Mucosa of rectum (tissue), 2 donors: ENCODE data around the gene ZNF213.
"Not testable (repeated sequence)": the region's sequence is repeated elsewhere in the genome, so short reads cannot be mapped to it uniquely, and the experiment has no call there.

Source experiments
- H3K27ac ChIP-seq, 2 donors: one replicate each; pipeline ENCODE4 v1.7.0; 2013; ENCODE audit warnings: inconsistent platforms in 2 of 2, low read depth in 2 of 2, low read length in 2 of 2
- H3K27me3 ChIP-seq, 2 donors: one replicate each; pipeline ENCODE4 v1.7.0; 2013; ENCODE audit warnings: low read length in 2 of 2; ENCODE audit not compliant: control insufficient read depth in 2 of 2, insufficient read depth in 2 of 2
- H3K36me3 ChIP-seq, 2 donors: one replicate each; pipeline ENCODE4 v1.7.0; 2013; ENCODE audit warnings: low read length in 2 of 2; ENCODE audit not compliant: control insufficient read depth in 2 of 2, insufficient read depth in 2 of 2
- H3K4me1 ChIP-seq, 2 donors: one replicate each; pipeline ENCODE4 v1.7.0; 2013; ENCODE audit warnings: low read length in 2 of 2, mild to moderate bottlenecking in 1 of 2; ENCODE audit not compliant: control insufficient read depth in 2 of 2, insufficient read depth in 2 of 2
- H3K4me3 ChIP-seq, 2 donors: one replicate each; pipeline ENCODE4 v1.7.0; 2013; ENCODE audit warnings: low read length in 2 of 2
- H3K9ac ChIP-seq, 2 donors: one replicate each; pipeline ENCODE4 v1.7.0; 2013; ENCODE audit warnings: low read length in 2 of 2, low read depth in 1 of 2, mild to moderate bottlenecking in 1 of 2
- H3K9me3 ChIP-seq, 2 donors: one replicate each; pipeline ENCODE4 v1.7.0; 2013; ENCODE audit warnings: low read length in 2 of 2; ENCODE audit not compliant: control insufficient read depth in 2 of 2
- donor health status: healthy.
- donor health status: Normal muscosa, but diverticular disease.

ZNF213 gene

GRCh38 chr16:3157229-3158025, 22.6 kb downstream of the ZNF213 start:
- Histone ChIP-seq H3K9ac (peak overlapping the region; percentile 85 to 92), H3K4me1 (peaks cover 15 to 17% of the 10 kb centered on the region in 2 donors), H3K9me3 (no peaks in the 10 kb centered on the region), H3K27me3 (no peaks in the 10 kb centered on the region), H3K4me3 (peak overlapping the region; percentile 59 to 73), H3K36me3 (no peaks in the 10 kb centered on the region), H3K27ac (peak overlapping the region; percentile 80 to 85)

- peak overlapping the region; percentile 80 to 85 for H3K27ac ChIP-seq
- peaks cover 15 to 17% of the 10 kb centered on the region in 2 donors for H3K4me1 ChIP-seq
- no peaks in the 10 kb centered on the region for H3K36me3 ChIP-seq
- peak overlapping the region; percentile 85 to 92 for H3K9ac ChIP-seq
- H3K4me3 ChIP-seq: peak overlapping the region; percentile 59 to 73
- no peaks in the 10 kb centered on the region for H3K27me3 ChIP-seq
- no peaks in the 10 kb centered on the region for H3K9me3 ChIP-seq
These were observed 23.2 kb downstream of the ZNF213 start for GRCh38 chr16:3158026-3158509.

DNA sequence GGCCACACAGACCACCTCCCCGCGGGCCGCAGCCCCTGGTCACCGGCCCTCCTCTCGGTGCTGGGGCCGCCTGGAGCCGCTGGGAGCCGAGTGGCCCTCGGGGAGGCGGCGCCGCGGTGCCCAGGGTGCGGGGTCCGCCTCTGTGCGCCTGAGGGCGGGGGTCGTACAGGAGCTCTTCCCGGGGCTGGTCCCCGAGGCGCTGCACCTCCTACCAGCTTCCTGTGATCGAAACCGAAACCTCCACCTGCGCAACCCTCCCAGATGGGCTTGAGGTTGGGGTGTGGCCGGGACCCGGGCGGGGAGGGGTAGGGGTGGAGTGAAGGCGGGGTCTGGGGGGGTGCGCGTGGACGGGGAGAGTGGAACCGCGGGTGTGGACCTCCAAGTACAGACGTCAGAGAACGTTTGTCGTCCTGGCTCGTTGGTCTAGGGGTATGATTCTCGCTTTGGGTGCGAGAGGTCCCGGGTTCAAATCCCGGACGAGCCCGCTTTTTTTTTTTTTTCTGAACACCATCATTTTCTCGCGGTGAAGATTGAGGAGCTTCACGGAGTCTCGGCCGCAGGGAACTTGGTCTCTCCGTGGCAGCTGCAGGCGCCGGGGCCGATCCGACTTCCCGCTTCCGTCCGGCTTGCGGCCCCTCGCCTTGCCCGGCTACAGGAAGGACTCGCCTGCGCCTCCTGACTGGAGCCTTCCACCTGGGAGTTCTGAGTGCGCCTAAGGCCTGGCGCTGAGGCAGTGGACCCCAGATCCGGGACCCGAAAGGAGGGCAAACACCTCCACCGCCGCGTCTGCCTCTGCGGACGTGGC, 23.9 kb downstream of the ZNF213 start:
- Histone ChIP-seq H3K9me3 (no peaks in the 10 kb centered on the region), H3K9ac (peak overlapping the region; percentile 85 to 92), H3K36me3 (no peaks in the 10 kb centered on the region), H3K4me1 (peaks cover 15 to 17% of the 10 kb centered on the region in 2 donors), H3K27ac (peak overlapping the region; percentile 80 to 86), H3K4me3 (peak overlapping the region; percentile 59 to 73), H3K27me3 (no peaks in the 10 kb centered on the region)

GRCh38 chr16:3161235-3162018, 26.6 kb downstream of the ZNF213 start:
- no peaks in the 10 kb centered on the region for H3K36me3 ChIP-seq
- peak overlapping the region in 1 of 2 donors; percentile 58 for H3K9ac ChIP-seq
- no peaks in the 10 kb centered on the region for H3K9me3 ChIP-seq
- H3K27ac ChIP-seq: peak overlapping the region; percentile 52 to 84
- no peaks in the 10 kb centered on the region for H3K27me3 ChIP-seq
- peak overlapping the region in 1 of 2 donors; percentile 43 for H3K4me3 ChIP-seq
- H3K4me1 ChIP-seq: peaks cover 17 to 18% of the 10 kb centered on the region in 2 donors

DNA sequence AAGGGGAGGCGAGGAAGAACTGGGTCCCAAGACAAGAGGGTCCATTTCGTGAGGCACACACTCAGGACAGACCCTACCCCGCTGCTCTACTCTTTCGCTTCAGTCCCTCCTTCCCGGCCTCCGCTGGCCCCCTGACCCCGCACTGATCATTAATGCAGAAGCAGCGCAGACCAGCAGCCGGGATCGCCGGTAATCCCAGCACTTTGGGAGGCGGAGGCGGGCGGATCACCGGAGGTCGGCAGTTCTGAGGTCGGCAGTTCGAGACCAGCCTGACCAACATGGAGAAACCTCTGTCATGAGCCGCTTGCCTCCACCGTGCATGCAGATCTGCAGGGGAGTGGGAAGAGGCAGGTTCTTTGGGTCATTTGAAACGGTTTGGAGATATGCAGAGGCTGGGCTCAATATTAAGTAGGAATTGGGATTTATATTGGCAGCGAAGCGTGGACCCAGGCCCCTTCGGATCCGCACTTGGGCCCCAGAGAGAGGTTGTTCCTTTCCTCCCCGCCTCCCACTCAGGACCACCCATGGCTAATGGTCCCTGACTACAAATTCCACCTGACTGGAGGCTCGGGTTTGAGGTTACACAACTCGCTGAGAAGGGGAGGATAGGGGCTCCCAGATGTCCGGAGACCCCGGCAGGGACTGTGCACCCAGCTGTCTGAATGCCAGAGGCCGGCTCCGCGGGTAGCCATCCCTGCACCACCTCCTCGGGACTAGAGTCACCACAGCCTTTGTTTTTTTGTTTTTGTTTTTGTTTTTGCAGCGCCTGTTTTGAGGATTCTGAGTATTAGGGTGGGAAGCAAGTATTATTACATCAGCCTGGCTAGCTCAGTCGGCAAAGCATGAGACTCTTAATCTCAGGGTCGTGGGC, 29.5 kb downstream of the ZNF213 start:
- Histone ChIP-seq H3K4me3 (no peak overlapping the region), H3K27me3 (peaks cover 12 to 17% of the 10 kb centered on the region in 2 donors), H3K9ac (no peak overlapping the region), H3K4me1 (peaks cover 10 to 11% of the 10 kb centered on the region in 2 donors), H3K9me3 (no peaks in the 10 kb centered on the region), H3K36me3 (no peaks in the 10 kb centered on the region), H3K27ac (no peak overlapping the region)

DNA sequence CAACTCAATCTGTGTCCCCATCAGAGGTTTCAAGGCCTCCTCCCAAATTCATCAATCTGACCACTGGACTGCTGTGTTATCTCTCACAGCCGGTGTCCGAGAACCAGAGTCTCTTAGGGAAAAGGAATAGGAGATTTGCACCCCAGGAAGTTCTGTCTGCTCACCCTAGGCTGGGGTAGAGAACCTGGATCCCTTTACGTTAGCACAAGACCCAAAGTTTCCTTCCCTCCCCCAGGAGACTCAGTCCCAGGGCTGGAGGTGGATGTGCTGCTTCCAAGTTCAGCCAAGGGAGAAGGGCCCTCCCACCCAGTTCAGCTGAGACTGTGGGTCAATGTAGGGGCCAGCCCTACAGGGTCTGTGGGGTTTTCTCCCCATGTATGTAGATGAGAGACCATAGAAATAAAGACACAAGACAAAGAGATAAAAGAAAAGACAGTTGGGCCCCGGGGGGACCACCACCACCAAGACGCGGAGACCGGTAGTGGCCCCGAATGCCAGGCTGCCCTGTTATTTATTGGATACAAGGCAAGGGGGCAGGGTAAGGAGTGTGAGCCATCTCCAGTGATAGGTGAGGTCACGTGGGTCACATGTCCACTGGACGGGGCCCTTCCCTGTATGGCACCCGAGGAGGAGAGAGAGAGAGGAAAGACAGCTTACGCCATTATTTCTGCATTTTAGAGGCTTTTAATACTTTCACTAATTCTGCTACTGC, 30.4 kb downstream of the ZNF213 start:
- Histone ChIP-seq H3K4me3 (peak overlapping the region; percentile 27 to 55), H3K27me3 (peaks cover 20 to 24% of the 10 kb centered on the region in 2 donors), H3K4me1 (peaks cover 3 to 5% of the 10 kb centered on the region in 2 donors)

GRCh38 chr16:3166505-3166886, 31.7 kb downstream of the ZNF213 start:
- Histone ChIP-seq H3K27ac (no peak overlapping the region), H3K36me3 (no peaks in the 10 kb centered on the region), H3K9me3 (no peaks in the 10 kb centered on the region), H3K4me1 (peaks cover 0 to 3% of the 10 kb centered on the region in 2 donors), H3K9ac (no peak overlapping the region), H3K27me3 (peaks cover 29 to 32% of the 10 kb centered on the region in 2 donors), H3K4me3 (no peak overlapping the region)

More for the DNA sequence above, 30.4 kb downstream of the ZNF213 start:
- H3K9ac ChIP-seq: peak overlapping the region in 1 of 2 donors; percentile 38
- no peaks in the 10 kb centered on the region for H3K9me3 ChIP-seq
- no peak overlapping the region for H3K27ac ChIP-seq
- H3K36me3 ChIP-seq: no peaks in the 10 kb centered on the region

GRCh38 chr16:3168729-3169128, 33.9 kb downstream of the ZNF213 start:
- H3K36me3 ChIP-seq, H3K9ac ChIP-seq, H3K9me3 ChIP-seq, H3K4me1 ChIP-seq, H3K27ac ChIP-seq, H3K4me3 ChIP-seq: not testable (repeated sequence)
- peaks cover 41 to 46% of the 10 kb centered on the region in 2 donors for H3K27me3 ChIP-seq
